ENCODE results near the gene PRRT1B. TPM values are rescaled to one million over a fixed set of nuclear protein-coding genes. Genes with fewer than 3 reads are reported as not detected.

The PRRT1B gene
- total RNA-seq, 1 experiment from 2014 or later: 1.2 TPM

DNA sequence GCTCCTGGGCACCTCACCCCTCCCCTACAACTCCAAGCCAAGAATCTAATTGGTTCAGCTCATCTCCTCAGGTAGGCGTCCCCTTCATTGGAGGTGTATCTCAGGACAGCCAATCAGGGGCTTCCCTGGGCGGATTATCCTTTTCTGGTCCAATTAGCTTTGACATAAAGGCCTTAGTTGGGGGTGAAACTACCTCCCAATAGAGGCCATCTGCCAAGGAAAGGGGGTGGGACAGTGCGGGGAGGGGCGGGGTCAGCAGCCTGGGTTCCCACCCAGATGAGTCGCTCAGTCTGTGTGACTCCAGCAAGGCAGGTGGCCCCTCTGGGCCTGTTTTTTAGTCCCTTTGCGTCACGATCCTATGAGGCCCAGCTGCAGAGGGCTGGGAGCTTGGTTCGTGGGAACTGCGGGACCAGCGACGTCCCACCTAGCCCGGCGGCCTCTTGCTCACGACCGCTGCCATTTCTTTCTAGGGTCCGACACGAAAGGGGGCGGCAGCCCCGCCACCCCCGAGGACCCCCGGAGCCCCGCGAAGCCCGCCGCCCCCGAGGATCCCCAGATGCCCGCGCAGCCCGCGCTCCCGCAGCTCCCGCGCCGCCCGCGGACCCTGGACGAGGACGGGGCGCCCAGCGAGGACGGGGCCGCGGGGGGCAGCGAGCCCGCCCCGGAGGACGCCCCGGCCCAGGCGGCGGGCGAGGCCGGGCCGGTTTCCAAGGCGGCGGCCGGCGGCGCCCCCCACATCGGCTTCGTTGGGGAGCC is 8.9 kb downstream of the PRRT1B start:
- Mint-ChIP-seq H3K36me3 (no peaks in the 10 kb centered on the region; the same call in 1 of the 2 replicates), H3K4me1 (peaks cover 3% of the 10 kb centered on the region; the same call in 1 of the 2 replicates), H3K4me3 (peak overlapping the region; percentile 47)

DNA sequence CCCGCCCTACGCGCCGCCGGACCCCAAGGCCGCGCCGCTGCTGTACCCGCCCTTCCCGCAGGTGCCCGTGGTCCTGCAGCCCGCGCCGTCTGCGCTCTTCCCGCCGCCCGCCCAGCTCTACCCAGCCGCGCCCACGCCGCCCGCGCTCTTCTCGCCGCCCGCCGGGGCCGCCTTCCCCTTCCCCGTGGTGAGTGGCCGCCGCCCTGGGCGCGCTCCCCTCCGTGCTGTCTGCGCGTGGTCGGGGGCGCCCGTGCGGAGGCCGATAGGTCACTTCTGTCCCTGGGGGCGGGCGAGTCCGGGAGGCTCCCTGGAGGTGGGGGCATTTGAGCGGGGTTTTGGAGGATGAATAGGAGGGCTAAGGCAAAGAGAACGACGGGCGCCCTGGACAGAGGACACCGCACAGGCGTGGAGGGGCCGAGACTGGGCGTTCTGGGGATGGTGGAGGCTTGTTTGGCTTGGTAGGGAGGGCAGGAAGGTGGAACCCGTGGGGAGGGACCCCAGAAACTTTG is 9.6 kb downstream of the PRRT1B start:
- Mint-ChIP-seq H3K4me3 (peak overlapping the region; percentile 65), H3K27ac (no peak overlapping the region), H3K27me3 (ENCODE audit: low read depth) (peaks cover 61% of the 10 kb centered on the region), H3K4me1 (peaks cover 3% of the 10 kb centered on the region; the same call in 1 of the 2 replicates), H3K9me3 (peaks cover 13% of the 10 kb centered on the region), H3K36me3 (peaks cover 2% of the 10 kb centered on the region; the same call in 1 of the 2 replicates)
- ChIA-PET CTCF (interaction anchor here (1.0 to 1.3 kb wide), 2 partner anchors 10 to 37 kb away, joined by 3 to 5 read pairs; partner anchors contain the start of gene PRRT1B), POLR2A (no interaction called here)
- TF ChIP-seq EMX1 (CRISPR knock-in tag; IDR thresholded peaks at IDR 0.05) (no peak), NFATC4 (CRISPR knock-in tag; IDR thresholded peaks at IDR 0.05) (no peak)
- TF ChIP-seq, protein P1, sequence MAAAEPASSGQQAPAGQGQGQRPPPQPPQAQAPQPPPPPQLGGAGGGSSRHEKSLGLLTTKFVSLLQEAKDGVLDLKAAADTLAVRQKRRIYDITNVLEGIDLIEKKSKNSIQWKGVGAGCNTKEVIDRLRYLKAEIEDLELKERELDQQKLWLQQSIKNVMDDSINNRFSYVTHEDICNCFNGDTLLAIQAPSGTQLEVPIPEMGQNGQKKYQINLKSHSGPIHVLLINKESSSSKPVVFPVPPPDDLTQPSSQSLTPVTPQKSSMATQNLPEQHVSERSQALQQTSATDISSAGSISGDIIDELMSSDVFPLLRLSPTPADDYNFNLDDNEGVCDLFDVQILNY (CRISPR knock-in tag; IDR thresholded peaks at IDR 0.05): 0 out of 2 replicates have a peak, but pooled peaks have one; percentile 26
- DNase-seq (ENCODE audit: low spot score) (no peak), ATAC-seq (peak; percentile 48)

More for the DNA sequence above, 8.9 kb downstream of the PRRT1B start:
- DNase-seq (ENCODE audit: low spot score) (no peak), ATAC-seq (peak; percentile 72)
- TF ChIP-seq EMX1 (CRISPR knock-in tag; IDR thresholded peaks at IDR 0.05) (no peak), CREM (CRISPR knock-in tag; IDR thresholded peaks at IDR 0.05) (no peak), KAT7 (CRISPR knock-in tag; IDR thresholded peaks at IDR 0.05; ENCODE audit: borderline replicate concordance) (no peak), ETV6 (CRISPR knock-in tag; IDR thresholded peaks at IDR 0.05) (no peak), CBFB (CRISPR knock-in tag; IDR thresholded peaks at IDR 0.05; ENCODE audit: low read depth) (no peak), NFATC4 (CRISPR knock-in tag; IDR thresholded peaks at IDR 0.05) (no peak), OVOL2 (CRISPR knock-in tag; IDR thresholded peaks at IDR 0.05; ENCODE audit: borderline replicate concordance) (no peak), SP1 (CRISPR knock-in tag; conservative IDR thresholded peaks at IDR 0.05) (no peak), GTF2I (CRISPR knock-in tag; conservative IDR thresholded peaks at IDR 0.05) (no peak), SMAD3 (CRISPR knock-in tag; IDR thresholded peaks at IDR 0.05; ENCODE audit: borderline replicate concordance) (no peak), SOX15 (CRISPR knock-in tag; IDR thresholded peaks at IDR 0.05) (no peak), ZNF121 (CRISPR knock-in tag; IDR thresholded peaks at IDR 0.05) (no peak), ATF1 (CRISPR knock-in tag; IDR thresholded peaks at IDR 0.05) (no peak), TCF7 (CRISPR knock-in tag; IDR thresholded peaks at IDR 0.05; ENCODE audit: low read depth) (no peak), ZNF219 (CRISPR knock-in tag; IDR thresholded peaks at IDR 0.05; ENCODE audit: borderline replicate concordance) (no peak)
- TF ChIP-seq, protein P2, sequence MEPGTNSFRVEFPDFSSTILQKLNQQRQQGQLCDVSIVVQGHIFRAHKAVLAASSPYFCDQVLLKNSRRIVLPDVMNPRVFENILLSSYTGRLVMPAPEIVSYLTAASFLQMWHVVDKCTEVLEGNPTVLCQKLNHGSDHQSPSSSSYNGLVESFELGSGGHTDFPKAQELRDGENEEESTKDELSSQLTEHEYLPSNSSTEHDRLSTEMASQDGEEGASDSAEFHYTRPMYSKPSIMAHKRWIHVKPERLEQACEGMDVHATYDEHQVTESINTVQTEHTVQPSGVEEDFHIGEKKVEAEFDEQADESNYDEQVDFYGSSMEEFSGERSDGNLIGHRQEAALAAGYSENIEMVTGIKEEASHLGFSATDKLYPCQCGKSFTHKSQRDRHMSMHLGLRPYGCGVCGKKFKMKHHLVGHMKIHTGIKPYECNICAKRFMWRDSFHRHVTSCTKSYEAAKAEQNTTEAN (CRISPR knock-in tag; IDR thresholded peaks at IDR 0.05): no peak
- TF ChIP-seq, protein P3, sequence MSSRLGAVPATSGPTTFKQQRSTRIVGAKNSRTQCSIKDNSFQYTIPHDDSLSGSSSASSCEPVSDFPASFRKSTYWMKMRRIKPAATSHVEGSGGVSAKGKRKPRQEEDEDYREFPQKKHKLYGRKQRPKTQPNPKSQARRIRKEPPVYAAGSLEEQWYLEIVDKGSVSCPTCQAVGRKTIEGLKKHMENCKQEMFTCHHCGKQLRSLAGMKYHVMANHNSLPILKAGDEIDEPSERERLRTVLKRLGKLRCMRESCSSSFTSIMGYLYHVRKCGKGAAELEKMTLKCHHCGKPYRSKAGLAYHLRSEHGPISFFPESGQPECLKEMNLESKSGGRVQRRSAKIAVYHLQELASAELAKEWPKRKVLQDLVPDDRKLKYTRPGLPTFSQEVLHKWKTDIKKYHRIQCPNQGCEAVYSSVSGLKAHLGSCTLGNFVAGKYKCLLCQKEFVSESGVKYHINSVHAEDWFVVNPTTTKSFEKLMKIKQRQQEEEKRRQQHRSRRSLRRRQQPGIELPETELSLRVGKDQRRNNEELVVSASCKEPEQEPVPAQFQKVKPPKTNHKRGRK (CRISPR knock-in tag; IDR thresholded peaks at IDR 0.05; ENCODE audit: borderline replicate concordance): no peak
- TF ChIP-seq, protein P4, sequence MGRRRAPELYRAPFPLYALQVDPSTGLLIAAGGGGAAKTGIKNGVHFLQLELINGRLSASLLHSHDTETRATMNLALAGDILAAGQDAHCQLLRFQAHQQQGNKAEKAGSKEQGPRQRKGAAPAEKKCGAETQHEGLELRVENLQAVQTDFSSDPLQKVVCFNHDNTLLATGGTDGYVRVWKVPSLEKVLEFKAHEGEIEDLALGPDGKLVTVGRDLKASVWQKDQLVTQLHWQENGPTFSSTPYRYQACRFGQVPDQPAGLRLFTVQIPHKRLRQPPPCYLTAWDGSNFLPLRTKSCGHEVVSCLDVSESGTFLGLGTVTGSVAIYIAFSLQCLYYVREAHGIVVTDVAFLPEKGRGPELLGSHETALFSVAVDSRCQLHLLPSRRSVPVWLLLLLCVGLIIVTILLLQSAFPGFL (CRISPR knock-in tag; IDR thresholded peaks at IDR 0.05; ENCODE audit: borderline replicate concordance): no peak
- TF ChIP-seq, protein P5, sequence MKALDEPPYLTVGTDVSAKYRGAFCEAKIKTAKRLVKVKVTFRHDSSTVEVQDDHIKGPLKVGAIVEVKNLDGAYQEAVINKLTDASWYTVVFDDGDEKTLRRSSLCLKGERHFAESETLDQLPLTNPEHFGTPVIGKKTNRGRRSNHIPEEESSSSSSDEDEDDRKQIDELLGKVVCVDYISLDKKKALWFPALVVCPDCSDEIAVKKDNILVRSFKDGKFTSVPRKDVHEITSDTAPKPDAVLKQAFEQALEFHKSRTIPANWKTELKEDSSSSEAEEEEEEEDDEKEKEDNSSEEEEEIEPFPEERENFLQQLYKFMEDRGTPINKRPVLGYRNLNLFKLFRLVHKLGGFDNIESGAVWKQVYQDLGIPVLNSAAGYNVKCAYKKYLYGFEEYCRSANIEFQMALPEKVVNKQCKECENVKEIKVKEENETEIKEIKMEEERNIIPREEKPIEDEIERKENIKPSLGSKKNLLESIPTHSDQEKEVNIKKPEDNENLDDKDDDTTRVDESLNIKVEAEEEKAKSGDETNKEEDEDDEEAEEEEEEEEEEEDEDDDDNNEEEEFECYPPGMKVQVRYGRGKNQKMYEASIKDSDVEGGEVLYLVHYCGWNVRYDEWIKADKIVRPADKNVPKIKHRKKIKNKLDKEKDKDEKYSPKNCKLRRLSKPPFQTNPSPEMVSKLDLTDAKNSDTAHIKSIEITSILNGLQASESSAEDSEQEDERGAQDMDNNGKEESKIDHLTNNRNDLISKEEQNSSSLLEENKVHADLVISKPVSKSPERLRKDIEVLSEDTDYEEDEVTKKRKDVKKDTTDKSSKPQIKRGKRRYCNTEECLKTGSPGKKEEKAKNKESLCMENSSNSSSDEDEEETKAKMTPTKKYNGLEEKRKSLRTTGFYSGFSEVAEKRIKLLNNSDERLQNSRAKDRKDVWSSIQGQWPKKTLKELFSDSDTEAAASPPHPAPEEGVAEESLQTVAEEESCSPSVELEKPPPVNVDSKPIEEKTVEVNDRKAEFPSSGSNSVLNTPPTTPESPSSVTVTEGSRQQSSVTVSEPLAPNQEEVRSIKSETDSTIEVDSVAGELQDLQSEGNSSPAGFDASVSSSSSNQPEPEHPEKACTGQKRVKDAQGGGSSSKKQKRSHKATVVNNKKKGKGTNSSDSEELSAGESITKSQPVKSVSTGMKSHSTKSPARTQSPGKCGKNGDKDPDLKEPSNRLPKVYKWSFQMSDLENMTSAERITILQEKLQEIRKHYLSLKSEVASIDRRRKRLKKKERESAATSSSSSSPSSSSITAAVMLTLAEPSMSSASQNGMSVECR (CRISPR knock-in tag; IDR thresholded peaks at IDR 0.05; ENCODE audit: borderline replicate concordance): no peak
- POLR2A ChIA-PET: interaction anchor here (0.8 kb wide), 1 partner anchor 8 kb away, joined by 3 read pairs; no protein-coding TSS in a partner anchor
- peaks cover 67% of the 10 kb centered on the region for H3K27me3 Mint-ChIP-seq (ENCODE audit: low read depth)
- CTCF ChIA-PET: interaction anchor here (0.6 to 1.3 kb wide), 10 partner anchors 9 to 1323 kb away, joined by 3 to 5 read pairs (median 3); partner anchors contain the start of gene PRRT1B
- H3K27ac Mint-ChIP-seq: no peak overlapping the region
- H3K9me3 Mint-ChIP-seq: peaks cover 13% of the 10 kb centered on the region
